IMR-90 (cell line): ENCODE results near the gene CPA4. TPM values are rescaled to one million over a fixed set of nuclear protein-coding genes. Genes with fewer than 3 reads are reported as not detected.

Experiments used
- ATAC-seq: fragments of 200-7000 bp; cut with Tn5 transposase; 2 replicates; pipeline ENCODE4 v1.9.1; 2020; ENCODE audit warnings: low read depth, mild to moderate bottlenecking, moderate library complexity
- BruUV-seq: library from RNA; stranded (reverse); fragments of 400-500 nt; replicated peaks from 2 replicates; lab custom pipeline; 2021; lab: Mats Ljungman, UMichigan
- CTCF ChIA-PET: fragments of 300-600 bp; formaldehyde crosslinking; extraction: SDS; loops from one replicate; lab custom pipeline; 2021; ENCODE audit warnings: antibody characterized with exemption; lab: Yijun Ruan, JAX
- POLR2A ChIA-PET: fragments of 300-600 bp; sonication (Branson Sonifier 250); formaldehyde crosslinking; loops from one replicate; lab custom pipeline; 2022; ENCODE audit warnings: antibody characterized with exemption; ENCODE audit not compliant: unreplicated experiment; lab: Charles Lee
- DNase-seq: peaks from one replicate; pipeline ENCODE4 v3.0.0; 2013
- H2AFZ ChIP-seq: replicated peaks from 2 replicates; pipeline ENCODE3; 2013; ENCODE audit warnings: low read length, mild to moderate bottlenecking; ENCODE audit not compliant: poor library complexity
- H2AK5ac ChIP-seq: 2 replicates; pipeline ENCODE4 v1.6.1; 2013; ENCODE audit warnings: low read depth, low read length, inconsistent platforms
- H2AK9ac ChIP-seq: replicated peaks from 2 replicates; pipeline ENCODE3; 2013; ENCODE audit warnings: mild to moderate bottlenecking, low read depth, low read length, moderate library complexity; ENCODE audit not compliant: poor library complexity
- H2BK120ac ChIP-seq: 2 replicates; pipeline ENCODE4 v1.6.1; 2013; ENCODE audit warnings: low read depth, low read length, inconsistent platforms
- H2BK15ac ChIP-seq: 3 replicates; pipeline ENCODE4 v1.6.1; 2013; ENCODE audit warnings: low read depth, low read length, inconsistent platforms
- H2BK20ac ChIP-seq: 2 replicates; pipeline ENCODE4 v1.6.1; 2013; ENCODE audit warnings: low read depth, mild to moderate bottlenecking, inconsistent platforms, low read length, moderate library complexity
- H2BK5ac ChIP-seq: 2 replicates; pipeline ENCODE4 v1.6.1; 2013; ENCODE audit warnings: mild to moderate bottlenecking, low read depth, low read length, inconsistent platforms; ENCODE audit not compliant: poor library complexity, severe bottlenecking
- H3K14ac ChIP-seq: replicated peaks from 2 replicates; pipeline ENCODE4 v1.6.1; 2013; ENCODE audit warnings: low read depth, low read length, inconsistent platforms
- H3K18ac ChIP-seq: 2 replicates; pipeline ENCODE4 v1.6.1; 2013; ENCODE audit warnings: low read depth, low read length, control low read depth
- H3K23ac ChIP-seq: 2 replicates; pipeline ENCODE4 v1.6.1; 2013; ENCODE audit warnings: low read depth, low read length, inconsistent platforms
- H3K27ac ChIP-seq: 2 replicates; pipeline ENCODE4 v1.5.1; 2013; ENCODE audit warnings: mild to moderate bottlenecking, control low read depth, low read length; ENCODE audit not compliant: insufficient read depth
- H3K27me3 ChIP-seq: 2 replicates; pipeline ENCODE4 v1.6.1; 2013; ENCODE audit warnings: low read length; ENCODE audit not compliant: control insufficient read depth, insufficient read depth
- H3K36me3 ChIP-seq: 2 replicates; pipeline ENCODE4 v1.6.1; 2013; ENCODE audit warnings: low read length, mixed read lengths; ENCODE audit not compliant: control insufficient read depth, insufficient read depth
- H3K4ac ChIP-seq: 2 replicates; pipeline ENCODE4 v1.6.1; 2013; ENCODE audit warnings: low read depth, low read length, inconsistent platforms
- H3K4me1 ChIP-seq: 2 replicates; pipeline ENCODE4 v1.6.1; 2013; ENCODE audit warnings: low read length, mixed read lengths; ENCODE audit not compliant: control insufficient read depth, insufficient read depth
- H3K4me2 ChIP-seq: 2 replicates; pipeline ENCODE4 v1.6.1; 2013; ENCODE audit warnings: low read depth, mild to moderate bottlenecking, control low read depth, low read length, moderate library complexity
- H3K4me3 ChIP-seq: 2 replicates; pipeline ENCODE4 v1.5.1; 2013; ENCODE audit warnings: low read depth, mild to moderate bottlenecking, control low read depth, low read length, moderate library complexity; ENCODE audit not compliant: insufficient read depth
- H3K56ac ChIP-seq: 2 replicates; pipeline ENCODE4 v1.6.1; 2013; ENCODE audit warnings: low read length, inconsistent platforms; ENCODE audit not compliant: insufficient read depth; ENCODE audit errors: extremely low read depth
- H3K79me1 ChIP-seq, 2 experiments: 2 replicates each; pipeline ENCODE4 v1.6.1; 2013; ENCODE audit warnings: low read length in 2 of 2, inconsistent platforms in 1 of 2, low read depth in 1 of 2
- H3K9ac ChIP-seq: 2 replicates; pipeline ENCODE4 v1.6.1; 2013; ENCODE audit warnings: low read depth, low read length, control low read depth
- H3K9me1 ChIP-seq: 2 replicates; pipeline ENCODE4 v1.6.1; 2013; ENCODE audit warnings: low read length, inconsistent platforms; ENCODE audit not compliant: insufficient read depth
- H3K9me3 ChIP-seq: 2 replicates; pipeline ENCODE4 v1.6.1; 2013; ENCODE audit warnings: low read length; ENCODE audit not compliant: control insufficient read depth, insufficient read depth
- H4K20me1 ChIP-seq: 2 replicates; pipeline ENCODE4 v1.6.1; 2013; ENCODE audit warnings: low read length, inconsistent platforms; ENCODE audit not compliant: insufficient read depth
- H4K5ac ChIP-seq: 2 replicates; pipeline ENCODE4 v1.6.1; 2013; ENCODE audit warnings: mild to moderate bottlenecking, low read depth, low read length, control low read depth
- H4K8ac ChIP-seq, 2 experiments: 2 replicates each; pipeline ENCODE4 v1.6.1; 2013; ENCODE audit warnings: low read depth in 2 of 2, low read length in 2 of 2, control low read depth in 1 of 2, inconsistent platforms in 1 of 2
- H4K91ac ChIP-seq: 2 replicates; pipeline ENCODE4 v1.6.1; 2013; ENCODE audit warnings: low read depth, low read length, inconsistent platforms; ENCODE audit not compliant: insufficient read depth
- CEBPB ChIP-seq: IDR thresholded peaks from 2 replicates; pipeline ENCODE4 v1.6.1; 2012; ENCODE audit warnings: low read depth, low read length, improper control_type of control experiment
- CHD1 ChIP-seq: IDR thresholded peaks from 2 replicates; pipeline ENCODE4 v1.6.1; 2012; ENCODE audit warnings: low read depth, low read length, improper control_type of control experiment
- CTCF ChIP-seq: conservative IDR thresholded peaks from 2 replicates; pipeline ENCODE4 v1.5.1; 2012; ENCODE audit warnings: mild to moderate bottlenecking, low read depth, low read length, improper control_type of control experiment
- MAZ ChIP-seq: IDR thresholded peaks from 2 replicates; pipeline ENCODE4 v1.6.1; 2012; ENCODE audit warnings: low read depth, mild to moderate bottlenecking, low read length, improper control_type of control experiment, moderate library complexity, borderline replicate concordance
- WGBS, 2 experiments: methylation state at CpG; one replicate each; pipeline versions ENCODE4 v1.1.5 to v1.1.7; 2013; ENCODE audit warnings: missing lambda C conversion rate in 2 of 2; ENCODE audit not compliant: insufficient read length in 1 of 2; ENCODE audit errors: extremely low coverage in 2 of 2; 5-methylcytosine and 5-hydroxymethylcytosine counted together
- dilution Hi-C: fragments of 300-500 bp; cut with HindIII; formaldehyde crosslinking; loops from one replicate; pipeline ENCODE4 v1.14.3; 2018; ENCODE audit warnings: low sequenced_read_pairs; ENCODE audit not compliant: unreplicated experiment
- in situ Hi-C: fragments of 300-500 bp; cut with MboI; formaldehyde crosslinking; loops from 3 replicates; pipeline ENCODE4 v1.14.3; 2019; ENCODE audit warnings: low sequenced_read_pairs, inconsistent platforms, mixed read lengths
- intact Hi-C: fragments of 100-400 bp; cut with micrococcal nuclease; formaldehyde crosslinking; loops from 2 replicates; pipeline ENCODE4 v1.10.0; 2022
- polyA plus RNA-seq, 3 experiments: library from polyadenylated mRNA; depleted of rRNA; stranded (reverse); fragments of >200 nt; gene quantifications; 2 replicates each; pipeline ENCODE4 v1.2.3, GENCODE V29; 2012; ENCODE audit warnings: low replicate concordance in 1 of 3
- total RNA-seq: library from RNA; depleted of rRNA; stranded (reverse); fragments of >200 nt; gene quantifications from 2 replicates; pipeline ENCODE4 v1.2.3, GENCODE V29; 2012

The CPA4 gene
- total and polyA plus RNA-seq, 2 of the 4 experiments (the other 2 are of a cell fraction), result 316 to 365 TPM

DNA sequence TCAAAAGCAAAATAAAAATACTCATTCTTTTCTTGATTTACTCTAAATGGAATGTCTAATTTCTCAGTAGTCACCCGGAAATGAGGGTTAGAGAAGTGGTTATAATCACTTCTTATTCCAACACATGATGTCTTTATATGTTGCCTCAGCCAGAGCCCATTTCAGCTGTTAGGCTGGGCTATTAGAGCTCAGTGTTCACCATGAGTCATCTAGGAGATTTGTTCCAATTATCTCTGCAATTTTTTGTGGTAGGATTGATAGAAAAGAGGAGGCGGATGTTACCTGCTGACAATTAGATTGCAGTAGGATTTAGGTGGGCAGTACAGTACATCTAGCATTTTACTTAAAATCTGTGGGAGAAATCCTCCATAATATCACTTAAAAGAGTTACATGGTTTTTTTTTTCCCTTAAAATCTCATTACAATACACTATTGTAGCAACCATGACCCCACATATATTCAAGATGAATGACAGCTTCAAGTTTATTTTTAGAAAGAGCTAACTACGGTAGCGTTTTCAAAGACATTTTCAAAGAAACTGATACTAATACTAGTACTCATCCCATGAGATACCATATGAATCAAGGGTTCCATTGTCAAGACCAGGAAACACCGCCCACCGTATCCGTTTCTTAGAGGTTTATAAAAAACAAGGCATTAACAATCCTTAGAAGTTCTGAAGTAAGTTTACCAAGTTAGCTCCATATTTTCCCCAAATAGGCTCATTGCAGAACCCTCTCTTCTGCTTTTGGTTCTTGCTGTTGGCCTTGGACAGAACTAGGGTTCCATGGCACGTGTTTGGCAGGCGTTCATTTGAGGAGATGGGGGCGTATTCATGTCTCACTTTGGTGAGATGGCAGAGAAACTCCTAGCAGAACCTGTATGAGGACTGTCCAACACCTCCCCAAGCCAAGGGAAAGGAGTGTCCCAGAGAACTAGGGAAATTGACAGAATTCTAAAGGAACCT lies 15.9 kb upstream of the CPA4 start:
- Histone ChIP-seq H2BK15ac (peak overlapping the region; percentile 38; the same call in 1 of the 3 replicates), H3K9ac (no peak overlapping the region), H3K4me2 (no peak overlapping the region), H2BK5ac (no peak overlapping the region), H2AK9ac (no peak overlapping the region), H4K20me1 (no peaks in the 10 kb centered on the region), H3K27ac (no peak overlapping the region), H3K9me3 (no peaks in the 10 kb centered on the region), H3K56ac (no peak overlapping the region), H3K18ac (no peak overlapping the region), H2AFZ (no peak overlapping the region), H3K14ac (peak overlapping the region; percentile 10; the same call in 1 of the 2 replicates), H3K4ac (0 out of 2 replicates have a peak overlapping the region, but pooled peaks have one; percentile 46), H2BK20ac (0 out of 2 replicates have a peak overlapping the region, but pooled peaks have one; percentile 21), H4K91ac (no peak overlapping the region), H3K23ac (no peak overlapping the region), H2AK5ac (peak overlapping the region; percentile 63; the same call in 1 of the 2 replicates), H3K4me3 (no peak overlapping the region), H3K4me1 (peaks cover 16% of the 10 kb centered on the region), H4K5ac (no peak overlapping the region), H3K27me3 (no peaks in the 10 kb centered on the region), H3K9me1 (no peaks in the 10 kb centered on the region), H3K36me3 (no peaks in the 10 kb centered on the region), H2BK120ac (peak overlapping the region; percentile 53), H3K79me1 (no peaks in the 10 kb centered on the region), H4K8ac (peak overlapping the region in 1 of 2 experiments; percentile 10; a peak in 1 of 4 replicates)
- ChIA-PET POLR2A (interaction anchor here (0.7 kb wide), 1 partner anchor 103 kb away, joined by 8 read pairs; the partner anchor contains the start of gene CPA1), CTCF (interaction anchor here (1.2 kb wide), 1 partner anchor 115 kb away, joined by 3 read pairs; no protein-coding TSS in a partner anchor)
- BruUV-seq, result no TSS peak
- TF ChIP-seq MAZ (no peak), CEBPB (peak; percentile 46; the same call in 1 of the 2 replicates), CTCF (no peak), CHD1 (no peak)
- ATAC-seq (peak; percentile 52; the same call in 1 of the 2 replicates), DNase-seq (peak; percentile 78)
- in situ Hi-C loops (no loop called here), dilution Hi-C loops (no loop called here), intact Hi-C loops (loop anchor here (5.0 kb wide), 1 partner anchor 165 kb away; the partner anchor contains the start of gene CEP41)
- 80% methylated on average over 1 of the region's 10 CpGs; no CpG with 5 or more reads in 1 of the 2 experiments for WGBS, 2 experiments
